IPS-18c (cell line): Measurements from ENCODE around the gene EPN3.

Source experiments
- H3K4me3 ChIP-seq: 2 replicates; pipeline ENCODE4 v1.7.0; 2013; ENCODE audit warnings: low read depth, mild to moderate bottlenecking, low read length, moderate library complexity; ENCODE audit not compliant: insufficient read depth
- H3K9me3 ChIP-seq: one replicate; pipeline ENCODE4 v1.6.1; 2013; ENCODE audit warnings: mild to moderate bottlenecking, low read length, moderate library complexity; ENCODE audit not compliant: control insufficient read depth, insufficient read depth

EPN3 gene

DNA sequence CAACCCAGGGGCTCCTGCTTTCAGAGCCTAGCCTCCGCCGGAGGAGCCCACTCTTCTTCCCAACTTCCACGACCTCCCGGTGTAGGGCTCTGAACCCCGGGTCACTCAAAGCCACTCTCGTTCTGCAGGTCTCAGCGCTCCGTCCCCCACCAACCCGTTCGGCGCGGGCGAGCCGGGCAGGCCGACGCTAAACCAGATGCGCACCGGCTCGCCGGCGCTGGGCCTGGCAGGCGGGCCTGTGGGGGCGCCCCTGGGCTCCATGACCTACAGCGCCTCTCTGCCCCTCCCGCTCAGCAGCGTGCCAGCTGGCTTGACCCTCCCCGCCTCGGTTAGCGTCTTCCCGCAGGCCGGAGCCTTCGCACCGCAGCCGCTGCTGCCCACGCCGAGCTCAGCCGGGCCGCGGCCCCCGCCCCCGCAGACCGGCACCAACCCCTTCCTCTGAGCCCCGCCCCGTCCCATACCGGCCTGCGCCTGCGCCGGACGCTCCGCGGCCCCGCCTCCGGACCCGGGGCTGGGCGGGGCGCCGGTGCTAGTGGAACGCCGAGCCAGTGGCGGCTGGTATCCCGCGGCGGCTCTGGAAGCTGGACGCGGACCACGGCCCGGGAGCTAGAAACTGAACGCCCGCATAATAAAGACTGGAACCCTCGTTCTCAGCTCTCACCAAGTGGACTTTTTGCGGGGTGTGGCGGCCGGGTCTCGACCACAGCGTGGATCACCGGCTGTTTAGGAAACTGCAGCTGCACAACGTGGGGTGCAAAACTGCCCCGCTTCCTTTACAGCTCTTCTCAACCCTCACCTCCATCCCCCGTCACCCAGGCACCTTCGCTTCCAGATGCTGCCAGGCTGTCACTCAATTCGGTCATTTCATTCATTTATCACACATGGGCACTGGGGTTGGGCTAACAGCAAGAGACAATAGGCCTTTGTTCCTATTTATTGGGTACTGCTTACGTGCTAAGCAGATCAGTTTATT, 9.5 kb downstream of the EPN3 start:
- Histone ChIP-seq H3K9me3 (no peaks in the 10 kb centered on the region), H3K4me3 (peak overlapping the region; percentile 73)

DNA sequence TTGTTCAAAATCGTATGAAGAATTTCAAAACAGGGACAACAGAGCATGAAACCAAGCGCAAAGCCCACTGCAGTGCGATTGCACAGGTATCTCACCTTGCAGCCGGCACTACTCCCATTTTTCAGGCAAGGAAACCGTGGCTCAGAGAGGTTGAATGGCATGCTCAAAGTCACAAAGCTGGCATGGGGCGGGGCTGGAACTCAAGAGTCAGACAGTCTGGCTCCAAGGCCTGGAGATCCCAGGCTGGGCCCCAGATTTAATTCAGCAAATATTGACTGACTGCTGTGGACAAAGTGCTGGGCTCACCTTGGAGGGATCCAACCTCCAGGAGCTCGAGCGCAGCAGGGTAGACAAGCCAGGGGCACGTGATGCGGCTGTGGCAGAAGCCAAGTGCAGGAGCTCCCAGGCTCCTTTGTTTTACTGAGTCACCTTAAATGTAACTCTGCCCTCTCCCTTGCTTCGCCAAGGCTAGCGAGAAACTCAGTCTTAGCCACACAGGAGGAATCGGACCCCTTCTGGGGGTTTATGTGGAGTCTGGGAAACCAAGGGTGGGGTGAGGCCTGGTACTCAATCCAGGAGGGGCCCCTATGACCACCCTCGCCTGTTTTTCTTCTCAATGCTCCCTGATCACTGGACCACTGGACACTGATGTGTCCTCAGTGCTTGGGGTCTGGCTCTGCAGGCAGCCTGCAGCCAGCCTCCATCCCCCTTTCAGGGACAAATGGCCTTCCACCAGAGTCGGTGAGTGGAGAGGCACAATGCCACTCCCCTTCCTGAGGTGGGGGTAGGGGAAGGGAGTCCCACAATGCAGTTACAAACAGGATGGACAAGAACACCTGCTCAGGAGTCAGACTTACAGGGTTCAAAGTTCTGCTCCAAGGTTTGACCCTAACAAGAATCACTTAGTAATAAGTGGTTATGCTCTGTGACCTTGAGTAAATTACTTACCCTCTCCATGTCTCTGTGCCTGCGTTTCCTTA, 10.6 kb downstream of the EPN3 start:
- Histone ChIP-seq H3K9me3 (no peaks in the 10 kb centered on the region), H3K4me3 (peak overlapping the region; percentile 73; the same call in 1 of the 2 replicates)

DNA sequence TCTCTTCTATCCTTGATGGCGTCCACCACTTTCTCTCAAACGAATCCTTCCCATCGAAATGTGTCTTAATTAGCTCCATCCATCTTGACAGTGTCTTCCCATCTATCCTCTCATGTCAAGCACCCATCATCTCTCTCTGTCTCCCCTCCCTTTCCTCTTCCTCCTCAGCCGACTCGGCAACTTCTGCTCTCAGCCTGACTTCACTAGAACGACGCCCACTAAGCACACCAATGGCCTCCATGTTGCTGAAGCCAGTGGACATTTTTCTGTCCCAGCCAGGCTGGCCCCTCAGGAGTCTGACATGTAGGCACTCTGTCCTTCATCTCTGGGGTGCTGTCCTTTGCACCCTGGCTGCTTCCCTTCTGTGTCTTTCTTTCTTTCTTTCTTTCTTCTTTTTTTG, 12.0 kb downstream of the EPN3 start:
- Histone ChIP-seq H3K9me3 (no peaks in the 10 kb centered on the region), H3K4me3 (no peak overlapping the region)

DNA sequence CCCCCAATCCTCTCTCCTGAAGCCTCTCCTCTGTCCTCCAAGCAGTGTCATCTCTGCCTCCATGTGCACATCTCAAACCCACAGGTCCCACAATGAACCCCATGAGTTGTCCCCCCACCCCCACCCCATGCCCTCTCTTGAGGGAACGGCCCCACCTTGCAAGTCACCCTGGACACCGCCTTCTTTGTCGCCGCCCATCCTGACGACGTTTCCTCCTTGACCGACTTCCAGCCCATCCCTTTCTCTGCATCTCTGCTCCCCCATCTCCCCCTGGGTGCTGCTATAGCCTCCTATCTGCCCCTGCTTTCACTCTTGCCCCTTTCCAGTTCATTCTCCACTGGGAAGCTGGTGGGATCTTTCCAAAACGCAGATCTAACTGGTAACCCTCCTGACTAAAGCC, 12.8 kb downstream of the EPN3 start:
- Histone ChIP-seq H3K9me3 (no peaks in the 10 kb centered on the region), H3K4me3 (no peak overlapping the region)

DNA sequence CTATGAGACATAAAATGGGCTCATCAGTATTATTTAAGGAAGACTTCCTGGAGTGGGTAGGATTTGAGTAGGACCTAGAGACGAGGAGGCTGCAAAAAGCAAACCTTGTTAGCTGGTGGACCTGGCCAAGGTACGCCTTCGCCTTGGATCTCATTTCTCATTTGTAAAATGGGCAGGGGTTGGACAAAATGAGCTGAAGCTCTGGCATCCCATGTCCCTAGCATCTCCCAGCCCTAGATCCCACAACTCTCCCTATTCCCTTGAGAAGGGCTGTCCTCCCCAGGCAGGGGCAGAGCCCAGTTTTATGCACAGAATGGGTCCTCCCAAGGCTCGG, 14.1 kb downstream of the EPN3 start:
- no peak overlapping the region; the same call in 1 of the 2 replicates for H3K4me3 ChIP-seq
- H3K9me3 ChIP-seq = no peaks in the 10 kb centered on the region

DNA sequence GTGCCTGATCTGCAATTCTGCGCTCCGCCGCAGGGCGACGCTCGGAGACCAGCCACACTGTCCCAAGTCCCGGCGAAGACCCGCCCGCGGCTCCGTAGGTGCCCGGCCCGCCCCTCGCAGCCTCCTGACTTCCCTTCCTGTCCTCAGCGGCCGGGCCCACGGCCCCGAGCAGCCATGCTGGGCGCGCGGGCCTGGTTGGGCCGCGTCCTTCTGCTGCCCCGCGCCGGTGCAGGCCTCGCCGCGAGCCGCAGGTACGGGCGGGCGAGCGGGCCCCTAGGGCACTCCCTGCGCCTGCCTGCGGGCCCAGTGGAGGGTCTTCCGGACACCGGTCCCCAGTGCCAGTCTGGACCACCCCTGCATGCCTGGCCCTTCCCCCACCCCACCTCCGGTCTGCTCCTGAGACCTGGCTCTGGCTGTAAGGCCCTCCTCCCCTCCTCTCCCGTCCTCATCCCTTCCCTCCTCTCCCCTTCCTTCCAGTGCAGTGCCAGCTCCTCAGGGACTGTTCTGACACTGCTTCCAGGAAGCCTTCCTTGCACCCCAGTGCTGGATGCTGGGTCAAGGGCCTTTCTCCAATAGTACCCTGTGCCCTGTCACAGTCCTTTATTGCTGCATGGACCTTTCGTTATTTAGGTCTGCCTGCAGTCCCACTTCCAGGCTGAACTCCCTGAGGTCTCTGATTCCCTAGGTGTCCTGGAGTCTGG, 14.7 kb downstream of the EPN3 start, which contains the start of gene SPATA20:
Gene SPATA20, plus strand, starts transcription at position 140 of the 701 bp plus-strand sequence. Its CDS starts 35 bp downstream, at position 175.
- Histone ChIP-seq H3K9me3 (no peaks in the 10 kb centered on the region), H3K4me3 (peak within 1 kb of the TSS; percentile 75)

DNA sequence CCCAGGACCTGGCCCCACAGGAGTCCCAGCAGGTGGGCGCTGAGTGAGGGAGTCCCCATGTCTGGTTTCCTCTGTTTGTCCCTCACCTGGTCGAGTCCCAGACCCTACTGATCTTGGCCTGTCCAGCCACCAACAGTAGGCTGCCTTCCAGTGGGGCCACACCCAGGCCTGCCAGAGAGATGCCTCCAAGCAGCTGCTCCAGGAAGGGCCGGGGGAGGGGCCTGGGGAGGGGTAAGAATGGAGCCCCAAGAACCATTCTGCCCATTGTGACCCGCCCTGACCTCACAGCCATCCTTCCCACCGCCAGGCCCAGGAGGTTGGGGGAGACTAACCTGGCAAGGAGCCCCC, 15.2 kb downstream of the EPN3 start:
- Histone ChIP-seq H3K9me3 (no peaks in the 10 kb centered on the region), H3K4me3 (peak overlapping the region; percentile 75)

DNA sequence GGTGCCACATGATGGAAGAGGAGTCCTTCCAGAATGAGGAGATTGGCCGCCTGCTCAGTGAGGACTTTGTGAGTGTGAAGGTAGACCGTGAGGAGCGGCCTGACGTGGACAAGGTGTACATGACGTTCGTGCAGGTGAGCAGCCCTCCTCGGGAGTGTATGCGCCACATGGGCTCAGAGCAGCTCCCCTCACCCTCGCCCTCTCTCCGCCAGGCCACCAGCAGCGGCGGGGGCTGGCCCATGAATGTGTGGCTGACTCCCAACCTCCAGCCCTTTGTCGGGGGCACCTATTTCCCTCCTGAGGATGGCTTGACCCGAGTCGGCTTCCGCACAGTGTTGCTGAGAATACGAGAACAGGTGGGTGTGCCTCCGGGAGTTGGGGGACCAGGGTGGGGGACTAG, 16.3 kb downstream of the EPN3 start:
- H3K4me3 ChIP-seq = no peak overlapping the region
- H3K9me3 ChIP-seq = no peaks in the 10 kb centered on the region

DNA sequence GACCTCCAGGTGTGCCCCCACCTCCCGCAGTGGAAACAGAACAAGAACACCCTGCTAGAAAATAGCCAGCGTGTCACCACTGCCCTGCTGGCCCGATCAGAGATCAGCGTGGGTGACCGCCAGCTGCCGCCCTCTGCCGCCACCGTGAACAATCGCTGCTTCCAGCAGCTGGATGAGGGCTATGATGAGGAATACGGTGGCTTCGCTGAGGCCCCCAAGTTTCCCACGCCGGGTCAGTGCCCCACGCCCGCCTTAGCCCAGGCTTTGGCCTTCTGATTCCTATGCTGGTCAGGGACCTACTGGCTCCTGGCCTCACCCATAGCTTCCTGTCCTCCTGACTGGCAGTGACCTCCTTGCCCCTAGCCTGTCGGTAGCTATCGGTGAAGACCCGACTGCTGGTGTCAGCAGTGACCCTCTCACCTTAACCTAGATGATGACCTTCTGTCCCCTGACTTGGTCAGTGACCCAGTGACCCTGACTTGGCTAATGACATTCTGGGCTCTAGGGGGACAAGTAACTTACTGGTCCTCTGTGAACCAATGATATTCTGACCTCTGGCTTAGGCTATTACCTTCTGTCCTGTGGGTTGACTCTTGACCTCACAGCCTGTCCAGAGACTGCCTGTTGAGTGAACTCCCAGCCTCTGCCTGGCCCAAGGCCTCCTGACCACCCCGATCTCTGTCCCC, 16.9 kb downstream of the EPN3 start:
- Histone ChIP-seq H3K4me3 (no peak overlapping the region), H3K9me3 (no peaks in the 10 kb centered on the region)

DNA sequence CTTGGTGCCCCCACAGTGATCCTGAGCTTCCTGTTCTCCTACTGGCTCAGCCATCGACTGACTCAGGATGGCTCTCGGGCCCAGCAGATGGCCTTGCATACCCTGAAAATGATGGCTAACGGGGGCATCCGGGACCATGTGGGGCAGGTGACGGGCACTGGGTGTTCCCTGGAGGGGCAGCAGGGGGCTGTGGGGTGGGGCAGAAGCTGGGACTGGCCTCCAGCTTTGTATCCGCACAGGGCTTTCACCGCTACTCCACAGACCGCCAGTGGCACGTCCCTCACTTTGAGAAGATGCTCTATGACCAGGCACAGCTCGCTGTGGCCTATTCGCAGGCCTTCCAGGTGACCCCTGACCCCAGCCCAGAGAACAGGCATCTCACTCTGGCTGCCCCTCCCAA, 17.4 kb downstream of the EPN3 start:
- H3K9me3 ChIP-seq = no peaks in the 10 kb centered on the region
- H3K4me3 ChIP-seq = no peak overlapping the region

DNA sequence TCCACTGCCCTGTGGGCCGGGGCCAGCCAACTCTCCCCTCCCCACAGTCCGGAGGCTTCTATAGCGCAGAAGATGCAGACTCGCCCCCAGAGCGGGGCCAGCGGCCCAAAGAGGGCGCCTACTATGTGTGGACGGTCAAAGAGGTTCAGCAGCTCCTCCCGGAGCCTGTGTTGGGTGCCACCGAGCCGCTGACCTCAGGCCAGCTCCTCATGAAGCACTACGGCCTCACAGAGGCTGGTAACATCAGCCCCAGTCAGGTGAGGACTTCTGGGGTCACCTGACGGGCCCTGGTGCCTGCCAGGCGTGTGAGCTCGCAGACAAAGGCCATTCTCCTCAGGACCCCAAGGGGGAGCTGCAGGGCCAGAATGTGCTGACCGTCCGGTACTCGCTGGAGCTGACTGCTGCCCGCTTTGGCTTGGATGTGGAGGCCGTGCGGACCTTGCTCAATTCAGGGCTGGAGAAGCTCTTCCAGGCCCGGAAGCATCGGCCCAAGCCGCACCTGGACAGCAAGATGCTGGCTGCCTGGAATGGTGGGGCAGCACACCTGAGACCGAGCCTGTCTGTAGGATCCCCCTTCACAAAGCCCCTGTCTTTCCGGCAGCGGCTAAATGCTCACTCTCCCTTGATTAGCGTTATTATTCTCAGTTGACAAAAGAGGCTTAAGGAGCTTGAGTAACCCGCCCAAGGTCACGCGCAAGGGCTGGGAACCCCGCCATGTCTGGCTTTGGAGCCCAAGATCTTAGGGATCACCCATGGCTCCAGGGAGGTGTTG, 18.3 kb downstream of the EPN3 start:
- no peak overlapping the region for H3K4me3 ChIP-seq
- H3K9me3 ChIP-seq = no peaks in the 10 kb centered on the region

DNA sequence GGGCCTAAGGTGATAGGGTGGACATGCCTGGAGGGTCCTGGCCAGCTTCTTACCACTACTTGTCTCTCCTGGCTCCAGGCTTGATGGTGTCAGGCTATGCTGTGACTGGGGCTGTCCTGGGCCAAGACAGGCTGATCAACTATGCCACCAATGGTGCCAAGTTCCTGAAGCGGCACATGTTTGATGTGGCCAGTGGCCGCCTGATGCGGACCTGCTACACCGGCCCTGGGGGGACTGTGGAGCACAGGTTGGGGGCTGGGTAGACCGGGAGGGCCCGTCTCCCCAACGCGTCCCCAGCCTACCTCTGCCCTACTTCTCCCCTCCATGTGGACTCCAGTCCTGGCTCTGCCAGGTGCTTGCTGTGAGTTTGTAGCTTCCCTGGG, 18.9 kb downstream of the EPN3 start:
- H3K4me3 ChIP-seq = no peak overlapping the region
- no peaks in the 10 kb centered on the region for H3K9me3 ChIP-seq

DNA sequence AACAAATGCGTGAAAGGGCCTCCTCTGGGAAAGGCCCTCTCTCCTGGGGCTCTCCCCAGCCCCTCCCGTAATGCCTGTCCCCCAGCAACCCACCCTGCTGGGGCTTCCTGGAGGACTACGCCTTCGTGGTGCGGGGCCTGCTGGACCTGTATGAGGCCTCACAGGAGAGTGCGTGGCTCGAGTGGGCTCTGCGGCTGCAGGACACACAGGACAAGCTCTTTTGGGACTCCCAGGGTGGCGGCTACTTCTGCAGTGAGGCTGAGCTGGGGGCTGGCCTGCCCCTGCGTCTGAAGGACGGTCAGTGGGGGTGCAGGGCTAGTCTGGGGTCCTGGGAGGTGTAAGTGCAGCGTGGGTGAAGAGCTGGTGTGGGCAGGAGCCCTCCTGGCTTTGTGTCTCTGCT, 19.3 kb downstream of the EPN3 start:
- Histone ChIP-seq H3K9me3 (no peaks in the 10 kb centered on the region), H3K4me3 (no peak overlapping the region)

DNA sequence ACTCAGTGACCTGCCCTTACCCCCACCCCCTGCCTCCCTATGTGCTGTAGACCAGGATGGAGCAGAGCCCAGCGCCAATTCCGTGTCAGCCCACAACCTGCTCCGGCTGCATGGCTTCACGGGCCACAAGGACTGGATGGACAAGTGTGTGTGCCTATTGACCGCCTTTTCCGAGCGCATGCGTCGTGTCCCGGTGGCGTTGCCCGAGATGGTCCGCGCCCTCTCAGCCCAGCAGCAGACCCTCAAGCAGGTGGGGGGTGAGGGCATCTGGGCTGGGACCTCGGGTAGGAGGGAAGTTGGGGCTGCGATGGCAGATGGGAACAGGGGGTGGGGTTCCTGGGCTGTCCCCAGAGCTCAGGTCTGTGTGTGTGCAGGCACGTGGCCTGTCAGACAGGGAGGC, 21.7 kb downstream of the EPN3 start:
- H3K9me3 ChIP-seq = peaks cover 2% of the 10 kb centered on the region

DNA sequence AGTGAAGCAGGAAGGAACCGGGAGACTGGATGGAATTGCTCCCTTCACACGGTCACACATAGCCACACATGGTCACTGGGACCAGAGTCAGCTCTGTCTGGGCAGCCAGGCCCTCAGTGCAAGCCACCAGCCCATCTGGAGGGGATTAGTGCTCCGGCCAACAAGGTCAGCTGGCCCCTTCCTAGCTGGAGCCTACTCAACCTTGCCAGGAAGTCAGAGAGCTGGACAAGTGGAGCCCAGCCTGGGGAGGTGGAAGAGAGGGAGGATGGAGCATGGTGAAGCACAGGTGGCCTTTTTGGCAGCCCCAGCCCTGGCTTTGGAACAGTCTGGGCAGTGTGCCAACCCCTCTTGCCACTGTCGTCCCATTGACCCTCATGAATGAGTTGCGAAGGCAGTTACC, 24.3 kb downstream of the EPN3 start:
- H3K4me3 ChIP-seq = no peak overlapping the region
- H3K9me3 ChIP-seq = peaks cover 2% of the 10 kb centered on the region

More for the DNA sequence above, 21.7 kb downstream of the EPN3 start:
- no peak overlapping the region for H3K4me3 ChIP-seq

DNA sequence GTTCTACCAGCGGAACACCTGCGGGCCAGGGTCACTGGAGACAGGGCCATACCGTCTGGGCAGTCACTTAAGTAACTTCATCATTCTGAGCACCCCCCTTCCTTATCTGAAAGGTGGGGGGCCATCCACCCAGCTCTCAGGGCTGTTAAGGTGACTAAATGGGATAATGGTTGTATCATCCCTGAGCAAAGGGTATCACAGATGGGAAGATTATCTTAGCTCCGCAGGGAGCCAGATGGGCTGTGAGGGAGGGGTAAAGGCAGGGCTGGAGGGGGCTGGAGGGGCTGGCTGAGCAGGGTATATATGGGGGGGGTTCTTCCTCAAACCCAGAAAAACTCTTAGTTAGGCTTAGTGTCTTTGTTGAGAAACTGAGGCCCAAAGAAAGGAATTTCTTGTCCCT, 25.1 kb downstream of the EPN3 start:
- H3K4me3 ChIP-seq = no peak overlapping the region
- H3K9me3 ChIP-seq = peaks cover 2% of the 10 kb centered on the region
